ENCODE data around the gene SP8.
A peak's percentile ranks its signal among the peaks of the same experiment; 100 is the strongest.

Gene SP8

DNA sequence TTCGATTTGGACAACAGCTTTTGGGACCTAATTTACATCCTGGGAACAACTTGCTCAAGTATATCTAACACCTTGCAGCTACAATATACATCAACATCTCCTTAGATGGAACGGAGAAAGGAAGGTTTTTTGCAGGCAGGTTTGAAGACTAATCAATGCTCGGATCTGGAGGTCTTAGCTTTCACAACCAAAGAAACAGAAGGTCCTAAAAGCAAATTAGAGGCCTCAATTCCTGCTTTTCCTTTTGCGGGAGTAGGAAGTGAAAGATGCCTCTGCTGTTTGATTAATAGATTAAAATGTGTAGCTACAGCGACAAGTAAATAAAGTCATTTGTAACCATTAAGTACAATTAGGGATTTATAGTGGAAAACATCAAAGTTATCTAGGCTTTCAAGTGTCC is 3.7 kb upstream of the SP8 start:
- TF ChIP-seq, protein P1, sequence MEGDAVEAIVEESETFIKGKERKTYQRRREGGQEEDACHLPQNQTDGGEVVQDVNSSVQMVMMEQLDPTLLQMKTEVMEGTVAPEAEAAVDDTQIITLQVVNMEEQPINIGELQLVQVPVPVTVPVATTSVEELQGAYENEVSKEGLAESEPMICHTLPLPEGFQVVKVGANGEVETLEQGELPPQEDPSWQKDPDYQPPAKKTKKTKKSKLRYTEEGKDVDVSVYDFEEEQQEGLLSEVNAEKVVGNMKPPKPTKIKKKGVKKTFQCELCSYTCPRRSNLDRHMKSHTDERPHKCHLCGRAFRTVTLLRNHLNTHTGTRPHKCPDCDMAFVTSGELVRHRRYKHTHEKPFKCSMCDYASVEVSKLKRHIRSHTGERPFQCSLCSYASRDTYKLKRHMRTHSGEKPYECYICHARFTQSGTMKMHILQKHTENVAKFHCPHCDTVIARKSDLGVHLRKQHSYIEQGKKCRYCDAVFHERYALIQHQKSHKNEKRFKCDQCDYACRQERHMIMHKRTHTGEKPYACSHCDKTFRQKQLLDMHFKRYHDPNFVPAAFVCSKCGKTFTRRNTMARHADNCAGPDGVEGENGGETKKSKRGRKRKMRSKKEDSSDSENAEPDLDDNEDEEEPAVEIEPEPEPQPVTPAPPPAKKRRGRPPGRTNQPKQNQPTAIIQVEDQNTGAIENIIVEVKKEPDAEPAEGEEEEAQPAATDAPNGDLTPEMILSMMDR (conservative IDR thresholded peaks at IDR 0.05; ENCODE audit: low read depth, low read length), result no peak
- Histone ChIP-seq H3K27me3 (ENCODE audit: insufficient read depth, low read depth) (peaks cover 7% of the 10 kb centered on the region; the same call in 1 of the 2 replicates), H3K36me3 (ENCODE audit: insufficient read depth) (no peaks in the 10 kb centered on the region), H3K27ac (no peak overlapping the region), H3K4me2 (no peak overlapping the region), H3K9ac (no peak overlapping the region), H3K4me1 (ENCODE audit: low read depth, poor library complexity, severe bottlenecking) (no peaks in the 10 kb centered on the region), H3K79me2 (ENCODE audit: insufficient read depth, low read depth) (no peaks in the 10 kb centered on the region), H4K20me1 (ENCODE audit: insufficient read depth) (no peaks in the 10 kb centered on the region), H2AFZ (ENCODE audit: low read depth) (no peak overlapping the region), H3K4me3 (IDR thresholded peaks at IDR 0.05; ENCODE audit: insufficient read depth, low read depth, low read length) (no peak overlapping the region)

- Histone ChIP-seq H3K9ac (no peak overlapping the region), H3K27ac (no peak overlapping the region), H3K4me1 (ENCODE audit: low read depth, poor library complexity, severe bottlenecking) (no peaks in the 10 kb centered on the region), H3K79me2 (ENCODE audit: insufficient read depth, low read depth) (no peaks in the 10 kb centered on the region), H2AFZ (ENCODE audit: low read depth) (no peak overlapping the region), H3K4me3 (IDR thresholded peaks at IDR 0.05; ENCODE audit: insufficient read depth, low read depth, low read length) (no peak overlapping the region), H4K20me1 (ENCODE audit: insufficient read depth) (no peaks in the 10 kb centered on the region), H3K27me3 (ENCODE audit: insufficient read depth, low read depth) (peaks cover 7% of the 10 kb centered on the region; the same call in 1 of the 2 replicates), H3K4me2 (no peak overlapping the region), H3K36me3 (ENCODE audit: insufficient read depth) (no peaks in the 10 kb centered on the region)
- TF ChIP-seq, protein P1 (conservative IDR thresholded peaks at IDR 0.05; ENCODE audit: low read depth, low read length), result no peak
Measured at GRCh38 chr7:20788420-20788990, 1.8 kb upstream of the SP8 start.

DNA sequence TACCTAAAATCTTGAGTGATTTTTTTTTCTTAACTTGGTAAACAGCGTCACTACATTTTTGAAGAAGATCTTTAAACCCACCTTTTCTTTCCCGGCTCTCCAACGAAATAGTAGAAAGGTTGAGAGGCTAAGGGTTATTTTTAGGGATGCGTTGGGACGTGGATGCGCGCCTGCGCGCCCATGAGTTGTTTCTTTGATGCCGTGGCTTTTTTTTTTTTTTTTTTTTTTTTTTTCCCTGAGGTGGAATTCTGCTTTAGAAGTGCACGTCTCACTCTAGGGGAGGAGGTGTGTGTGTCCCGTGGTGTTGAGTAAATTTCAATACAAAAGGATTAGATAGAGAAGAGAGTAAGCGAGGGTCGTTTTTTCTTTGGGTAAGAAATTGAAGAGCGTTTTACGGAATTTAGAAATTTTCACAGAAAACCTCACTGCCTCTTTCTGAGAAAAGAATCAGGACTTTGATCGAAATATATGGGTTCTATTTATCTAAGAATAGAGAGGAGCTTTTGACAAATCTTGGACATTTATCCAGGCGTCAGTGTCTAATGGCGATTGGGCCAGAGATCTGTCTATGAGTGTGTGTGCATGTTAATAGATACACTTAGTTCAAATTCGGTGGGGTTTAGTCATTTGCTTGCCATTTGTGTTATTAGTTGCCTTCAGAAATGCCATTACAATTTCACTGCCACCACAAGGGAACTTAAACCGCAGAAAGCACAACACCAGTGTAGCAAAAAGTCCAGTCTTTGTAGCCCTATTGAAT is 1.2 kb upstream of the SP8 start:
- H3K4me2 ChIP-seq, result no peak overlapping the region

GRCh38 chr7:20786421-20786778 is 286 bp downstream of the SP8 start:
- peaks cover 7% of the 10 kb centered on the region; the same call in 1 of the 2 replicates for H3K27me3 ChIP-seq (ENCODE audit: insufficient read depth, low read depth)
- H3K4me1 ChIP-seq (ENCODE audit: low read depth, poor library complexity, severe bottlenecking), result no peaks in the 10 kb centered on the region
- peak overlapping the region; percentile 32; the same call in 1 of the 2 replicates for H3K9ac ChIP-seq
- no peaks in the 10 kb centered on the region for H3K36me3 ChIP-seq (ENCODE audit: insufficient read depth)
- TF ChIP-seq, protein P1 (conservative IDR thresholded peaks at IDR 0.05; ENCODE audit: low read depth, low read length), result no peak
- no peaks in the 10 kb centered on the region for H4K20me1 ChIP-seq (ENCODE audit: insufficient read depth)
- peak overlapping the region; percentile 80 for H2AFZ ChIP-seq (ENCODE audit: low read depth)
- H3K4me2 ChIP-seq, result peak overlapping the region; percentile 60
- no peaks in the 10 kb centered on the region for H3K79me2 ChIP-seq (ENCODE audit: insufficient read depth, low read depth)
- no peak overlapping the region for H3K27ac ChIP-seq
- H3K4me3 ChIP-seq (IDR thresholded peaks at IDR 0.05; ENCODE audit: insufficient read depth, low read depth, low read length), result no peak overlapping the region

More for the DNA sequence above, 1.2 kb upstream of the SP8 start:
- Histone ChIP-seq H3K27me3 (ENCODE audit: insufficient read depth, low read depth) (peaks cover 7% of the 10 kb centered on the region; the same call in 1 of the 2 replicates), H4K20me1 (ENCODE audit: insufficient read depth) (no peaks in the 10 kb centered on the region), H3K9ac (no peak overlapping the region), H2AFZ (ENCODE audit: low read depth) (no peak overlapping the region), H3K4me1 (ENCODE audit: low read depth, poor library complexity, severe bottlenecking) (no peaks in the 10 kb centered on the region), H3K79me2 (ENCODE audit: insufficient read depth, low read depth) (no peaks in the 10 kb centered on the region), H3K27ac (no peak overlapping the region), H3K36me3 (ENCODE audit: insufficient read depth) (no peaks in the 10 kb centered on the region), H3K4me3 (IDR thresholded peaks at IDR 0.05; ENCODE audit: insufficient read depth, low read depth, low read length) (no peak overlapping the region)
- TF ChIP-seq, protein P1 (conservative IDR thresholded peaks at IDR 0.05; ENCODE audit: low read depth, low read length), result no peak

Data from KMS-11 (cell line).